ENCODE data around the gene ANKRD40.

DNA sequence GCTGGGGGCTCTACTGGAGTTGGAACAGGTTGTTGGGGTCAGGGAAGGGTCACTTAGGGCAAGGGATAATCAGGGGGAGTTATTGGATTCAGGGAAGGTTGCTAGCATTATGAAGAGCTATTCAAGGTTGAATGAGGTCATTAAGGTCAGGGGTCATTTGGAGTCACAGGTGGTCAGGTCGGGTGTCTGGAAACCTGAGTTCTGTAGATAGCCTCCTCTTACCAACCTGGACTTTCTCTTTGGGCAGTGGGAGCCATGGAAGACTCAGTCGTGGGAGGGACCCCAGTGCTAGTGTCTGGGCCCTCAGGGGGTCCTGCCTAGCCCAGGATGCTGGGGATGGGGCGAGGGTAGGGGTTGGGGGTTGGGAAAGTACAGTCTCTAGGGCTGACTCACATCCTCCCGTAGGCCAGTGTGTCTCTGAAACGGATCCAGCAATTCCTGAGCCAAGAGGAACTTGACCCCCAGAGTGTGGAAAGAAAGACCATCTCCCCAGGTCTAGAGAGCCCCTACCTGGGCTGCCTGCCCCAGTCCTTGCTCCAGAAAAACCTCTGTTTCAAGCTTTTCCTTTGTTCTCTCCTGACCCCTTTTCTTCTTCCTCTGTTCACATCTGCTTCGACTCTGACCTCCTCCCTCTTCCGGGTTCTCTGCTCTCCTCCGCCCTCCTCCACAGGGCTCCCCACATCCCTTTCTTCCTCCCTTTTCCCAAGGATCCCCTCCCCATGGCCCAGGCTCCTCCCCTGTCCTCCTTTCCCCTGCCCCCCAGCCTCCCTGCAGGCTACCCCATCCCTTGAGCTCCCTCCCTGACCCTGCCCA, 39.5 kb downstream of the ANKRD40 start:
- no peak for TF ChIP-seq ZNF219 (CRISPR knock-in tag; IDR thresholded peaks at IDR 0.05; ENCODE audit: borderline replicate concordance)
- TF ChIP-seq, protein P1, sequence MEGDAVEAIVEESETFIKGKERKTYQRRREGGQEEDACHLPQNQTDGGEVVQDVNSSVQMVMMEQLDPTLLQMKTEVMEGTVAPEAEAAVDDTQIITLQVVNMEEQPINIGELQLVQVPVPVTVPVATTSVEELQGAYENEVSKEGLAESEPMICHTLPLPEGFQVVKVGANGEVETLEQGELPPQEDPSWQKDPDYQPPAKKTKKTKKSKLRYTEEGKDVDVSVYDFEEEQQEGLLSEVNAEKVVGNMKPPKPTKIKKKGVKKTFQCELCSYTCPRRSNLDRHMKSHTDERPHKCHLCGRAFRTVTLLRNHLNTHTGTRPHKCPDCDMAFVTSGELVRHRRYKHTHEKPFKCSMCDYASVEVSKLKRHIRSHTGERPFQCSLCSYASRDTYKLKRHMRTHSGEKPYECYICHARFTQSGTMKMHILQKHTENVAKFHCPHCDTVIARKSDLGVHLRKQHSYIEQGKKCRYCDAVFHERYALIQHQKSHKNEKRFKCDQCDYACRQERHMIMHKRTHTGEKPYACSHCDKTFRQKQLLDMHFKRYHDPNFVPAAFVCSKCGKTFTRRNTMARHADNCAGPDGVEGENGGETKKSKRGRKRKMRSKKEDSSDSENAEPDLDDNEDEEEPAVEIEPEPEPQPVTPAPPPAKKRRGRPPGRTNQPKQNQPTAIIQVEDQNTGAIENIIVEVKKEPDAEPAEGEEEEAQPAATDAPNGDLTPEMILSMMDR (IDR thresholded peaks at IDR 0.05) = no peak
